ENCODE data around the gene HSPB6.

Gene HSPB6

GRCh38 chr19:35719402-35720162, 37.2 kb downstream of the HSPB6 start:
- Histone ChIP-seq H3K9me3 (ENCODE audit: control insufficient read depth, insufficient read depth, low read length) (no peaks in the 10 kb centered on the region), H3K9me2 (replicated peaks; ENCODE audit: control insufficient read depth, low read length) (no peaks in the 10 kb centered on the region), H3K27ac (ENCODE audit: low read depth, low read length) (no peak overlapping the region), H3K4me1 (ENCODE audit: control insufficient read depth, low read length) (peaks cover 24% of the 10 kb centered on the region), H3K36me3 (ENCODE audit: control insufficient read depth, low read length) (peaks cover 46% of the 10 kb centered on the region), H4K20me1 (ENCODE audit: control insufficient read depth, insufficient read depth, low read depth, low read length) (peaks cover 10% of the 10 kb centered on the region; the same call in 1 of the 2 replicates), H3K79me2 (ENCODE audit: control insufficient read depth, low read length) (peaks cover 43% of the 10 kb centered on the region), H3K27me3 (ENCODE audit: control insufficient read depth, low read length) (no peaks in the 10 kb centered on the region), H3F3A (ENCODE audit: control insufficient read depth, insufficient read depth) (no peaks in the 10 kb centered on the region), H3K4me3 (ENCODE audit: low read length) (peak overlapping the region; percentile 98), H3K4me2 (ENCODE audit: low read length) (peak overlapping the region; percentile 90)
- TF ChIP-seq, protein P1, sequence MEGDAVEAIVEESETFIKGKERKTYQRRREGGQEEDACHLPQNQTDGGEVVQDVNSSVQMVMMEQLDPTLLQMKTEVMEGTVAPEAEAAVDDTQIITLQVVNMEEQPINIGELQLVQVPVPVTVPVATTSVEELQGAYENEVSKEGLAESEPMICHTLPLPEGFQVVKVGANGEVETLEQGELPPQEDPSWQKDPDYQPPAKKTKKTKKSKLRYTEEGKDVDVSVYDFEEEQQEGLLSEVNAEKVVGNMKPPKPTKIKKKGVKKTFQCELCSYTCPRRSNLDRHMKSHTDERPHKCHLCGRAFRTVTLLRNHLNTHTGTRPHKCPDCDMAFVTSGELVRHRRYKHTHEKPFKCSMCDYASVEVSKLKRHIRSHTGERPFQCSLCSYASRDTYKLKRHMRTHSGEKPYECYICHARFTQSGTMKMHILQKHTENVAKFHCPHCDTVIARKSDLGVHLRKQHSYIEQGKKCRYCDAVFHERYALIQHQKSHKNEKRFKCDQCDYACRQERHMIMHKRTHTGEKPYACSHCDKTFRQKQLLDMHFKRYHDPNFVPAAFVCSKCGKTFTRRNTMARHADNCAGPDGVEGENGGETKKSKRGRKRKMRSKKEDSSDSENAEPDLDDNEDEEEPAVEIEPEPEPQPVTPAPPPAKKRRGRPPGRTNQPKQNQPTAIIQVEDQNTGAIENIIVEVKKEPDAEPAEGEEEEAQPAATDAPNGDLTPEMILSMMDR (IDR thresholded peaks at IDR 0.05; ENCODE audit: low read depth, low read length, poor library complexity, severe bottlenecking): no peak
- TF ChIP-seq EZH2phosphoT487 (IDR thresholded peaks at IDR 0.05; ENCODE audit: borderline replicate concordance, low read length): no peak

GRCh38 chr19:35718345-35719041, 38.3 kb downstream of the HSPB6 start:
- TF ChIP-seq EZH2phosphoT487 (IDR thresholded peaks at IDR 0.05; ENCODE audit: borderline replicate concordance, low read length): no peak
- TF ChIP-seq, protein P1 (IDR thresholded peaks at IDR 0.05; ENCODE audit: low read depth, low read length, poor library complexity, severe bottlenecking): no peak
- H3K36me3 ChIP-seq (ENCODE audit: control insufficient read depth, low read length): peaks cover 35% of the 10 kb centered on the region
- H3K27ac ChIP-seq (ENCODE audit: low read depth, low read length): peak overlapping the region; percentile 48; the same call in 1 of the 2 replicates
- H3F3A ChIP-seq (ENCODE audit: control insufficient read depth, insufficient read depth): no peaks in the 10 kb centered on the region
- H3K4me1 ChIP-seq (ENCODE audit: control insufficient read depth, low read length): peaks cover 24% of the 10 kb centered on the region
- H3K9me2 ChIP-seq (replicated peaks; ENCODE audit: control insufficient read depth, low read length): no peaks in the 10 kb centered on the region
- peak overlapping the region; percentile 98 for H3K4me3 ChIP-seq (ENCODE audit: low read length)
- no peaks in the 10 kb centered on the region for H3K9me3 ChIP-seq (ENCODE audit: control insufficient read depth, insufficient read depth, low read length)
- H3K79me2 ChIP-seq (ENCODE audit: control insufficient read depth, low read length): peaks cover 43% of the 10 kb centered on the region
- H3K4me2 ChIP-seq (ENCODE audit: low read length): peak overlapping the region; percentile 90
- peaks cover 10% of the 10 kb centered on the region; the same call in 1 of the 2 replicates for H4K20me1 ChIP-seq (ENCODE audit: control insufficient read depth, insufficient read depth, low read depth, low read length)
- H3K27me3 ChIP-seq (ENCODE audit: control insufficient read depth, low read length): no peaks in the 10 kb centered on the region

- Histone ChIP-seq H3K79me2 (ENCODE audit: control insufficient read depth, low read length) (peaks cover 43% of the 10 kb centered on the region), H4K20me1 (ENCODE audit: control insufficient read depth, insufficient read depth, low read depth, low read length) (peaks cover 10% of the 10 kb centered on the region; the same call in 1 of the 2 replicates), H3K4me1 (ENCODE audit: control insufficient read depth, low read length) (peaks cover 28% of the 10 kb centered on the region), H3K9me2 (replicated peaks; ENCODE audit: control insufficient read depth, low read length) (no peaks in the 10 kb centered on the region), H3K9me3 (ENCODE audit: control insufficient read depth, insufficient read depth, low read length) (no peaks in the 10 kb centered on the region), H3K4me3 (ENCODE audit: low read length) (peak within 1 kb of the TSS; percentile 98), H3K27ac (ENCODE audit: low read depth, low read length) (peak within 1 kb of the TSS; percentile 48; the same call in 1 of the 2 replicates), H3K4me2 (ENCODE audit: low read length) (peak within 1 kb of the TSS; percentile 90), H3K36me3 (ENCODE audit: control insufficient read depth, low read length) (peaks cover 28% of the 10 kb centered on the region), H3F3A (ENCODE audit: control insufficient read depth, insufficient read depth) (no peaks in the 10 kb centered on the region), H3K27me3 (ENCODE audit: control insufficient read depth, low read length) (no peaks in the 10 kb centered on the region)
- TF ChIP-seq EZH2phosphoT487 (IDR thresholded peaks at IDR 0.05; ENCODE audit: borderline replicate concordance, low read length): no peak
Measured at GRCh38 chr19:35717665-35718344, 39.0 kb downstream of the HSPB6 start, which contains the start of gene KMT2B. Gene KMT2B (plus strand): TSS chr19:35718003. CDS start chr19:35718019, 16 bp downstream.

All from DOHH2 (cell line).